ENCODE results near the gene CCSER2.

The CCSER2 gene

DNA sequence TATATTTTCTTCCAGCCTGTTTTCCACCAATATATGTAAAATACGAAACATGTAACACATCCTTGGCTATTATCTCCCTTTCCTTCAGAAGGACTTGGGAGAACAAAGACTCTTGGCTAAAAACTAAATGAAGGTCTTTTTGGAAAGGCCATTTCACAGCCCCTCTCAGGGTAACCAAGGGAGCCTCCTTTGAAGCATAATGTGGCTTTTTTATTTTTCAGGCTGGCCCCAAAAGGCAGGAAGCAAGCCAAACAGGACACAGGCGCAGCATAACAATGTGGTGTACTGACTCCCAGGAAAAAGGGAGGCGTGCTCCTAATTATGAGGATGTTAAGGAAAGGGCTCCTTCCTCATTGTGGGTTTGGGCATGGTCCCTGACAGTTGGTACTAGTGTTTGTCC, 30.3 kb upstream of the CCSER2 start:
- in situ Hi-C loops (cut with HindIII; ENCODE audit: low sequenced_read_pairs), result no loop called here
- H3K4me3 ChIP-seq (ENCODE audit: low read depth, low read length), result no peak overlapping the region
- TF ChIP-seq CTCF (IDR thresholded peaks at IDR 0.05; ENCODE audit: low read depth, low read length, missing control alignments), result no peak
- no peak for DNase-seq (ENCODE audit: low read depth)

DNA sequence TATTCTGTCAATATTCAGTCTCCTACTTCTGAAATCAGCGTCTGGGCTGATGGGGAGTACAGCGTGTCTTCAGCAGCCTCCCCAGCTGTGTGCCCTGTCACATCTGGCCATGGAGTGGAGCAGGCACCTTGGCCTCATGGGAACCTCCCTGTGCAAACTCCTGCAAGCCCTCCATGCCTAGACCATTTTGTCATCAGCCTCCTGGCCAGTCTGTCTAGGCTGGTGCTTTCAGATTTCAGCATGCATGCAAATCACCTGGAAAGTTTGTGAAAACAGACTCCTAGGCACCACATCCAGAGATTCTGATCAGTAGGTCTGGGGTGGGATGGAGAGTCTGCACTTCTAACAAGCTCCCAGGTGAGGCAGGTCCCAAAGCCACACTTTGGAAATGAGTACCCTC, 26.2 kb upstream of the CCSER2 start:
- H3K4me3 ChIP-seq (ENCODE audit: low read depth, low read length), result no peak overlapping the region
- in situ Hi-C loops (cut with HindIII; ENCODE audit: low sequenced_read_pairs), result no loop called here
- no peak for TF ChIP-seq CTCF (IDR thresholded peaks at IDR 0.05; ENCODE audit: low read depth, low read length, missing control alignments)
- no peak for DNase-seq (ENCODE audit: low read depth)

GRCh38 chr10:84306751-84307384, 21.5 kb upstream of the CCSER2 start:
- no peak for DNase-seq (ENCODE audit: low read depth)
- no peak for TF ChIP-seq CTCF (IDR thresholded peaks at IDR 0.05; ENCODE audit: low read depth, low read length, missing control alignments)
- in situ Hi-C loops (cut with HindIII; ENCODE audit: low sequenced_read_pairs), result no loop called here
- no peak overlapping the region for H3K4me3 ChIP-seq (ENCODE audit: low read depth, low read length)

- TF ChIP-seq CTCF (IDR thresholded peaks at IDR 0.05; ENCODE audit: low read depth, low read length, missing control alignments), result no peak
- no peak overlapping the region for H3K4me3 ChIP-seq (ENCODE audit: low read depth, low read length)
- DNase-seq (ENCODE audit: low read depth), result no peak
- in situ Hi-C loops (cut with HindIII; ENCODE audit: low sequenced_read_pairs), result no loop called here
Observed at GRCh38 chr10:84308021-84308420, 20.4 kb upstream of the CCSER2 start.

GRCh38 chr10:84308481-84309304, 19.7 kb upstream of the CCSER2 start:
- no peak overlapping the region for H3K4me3 ChIP-seq (ENCODE audit: low read depth, low read length)
- peak; percentile 76 for DNase-seq (ENCODE audit: low read depth)
- in situ Hi-C loops (cut with HindIII; ENCODE audit: low sequenced_read_pairs), result no loop called here
- TF ChIP-seq CTCF (IDR thresholded peaks at IDR 0.05; ENCODE audit: low read depth, low read length, missing control alignments), result no peak

- no peak for DNase-seq (ENCODE audit: low read depth)
- in situ Hi-C loops (cut with HindIII; ENCODE audit: low sequenced_read_pairs), result no loop called here
- H3K4me3 ChIP-seq (ENCODE audit: low read depth, low read length), result no peak overlapping the region
- TF ChIP-seq CTCF (IDR thresholded peaks at IDR 0.05; ENCODE audit: low read depth, low read length, missing control alignments), result no peak
Observed at GRCh38 chr10:84310470-84310869, 17.9 kb upstream of the CCSER2 start.

Data from astrocyte of the cerebellum (primary cell).